ENCODE measurements around the gene TMEM101.
"Not testable (repeated sequence)": the region's sequence is repeated elsewhere in the genome, so short reads cannot be mapped to it uniquely, and the experiment has no call there.

The TMEM101 gene

DNA sequence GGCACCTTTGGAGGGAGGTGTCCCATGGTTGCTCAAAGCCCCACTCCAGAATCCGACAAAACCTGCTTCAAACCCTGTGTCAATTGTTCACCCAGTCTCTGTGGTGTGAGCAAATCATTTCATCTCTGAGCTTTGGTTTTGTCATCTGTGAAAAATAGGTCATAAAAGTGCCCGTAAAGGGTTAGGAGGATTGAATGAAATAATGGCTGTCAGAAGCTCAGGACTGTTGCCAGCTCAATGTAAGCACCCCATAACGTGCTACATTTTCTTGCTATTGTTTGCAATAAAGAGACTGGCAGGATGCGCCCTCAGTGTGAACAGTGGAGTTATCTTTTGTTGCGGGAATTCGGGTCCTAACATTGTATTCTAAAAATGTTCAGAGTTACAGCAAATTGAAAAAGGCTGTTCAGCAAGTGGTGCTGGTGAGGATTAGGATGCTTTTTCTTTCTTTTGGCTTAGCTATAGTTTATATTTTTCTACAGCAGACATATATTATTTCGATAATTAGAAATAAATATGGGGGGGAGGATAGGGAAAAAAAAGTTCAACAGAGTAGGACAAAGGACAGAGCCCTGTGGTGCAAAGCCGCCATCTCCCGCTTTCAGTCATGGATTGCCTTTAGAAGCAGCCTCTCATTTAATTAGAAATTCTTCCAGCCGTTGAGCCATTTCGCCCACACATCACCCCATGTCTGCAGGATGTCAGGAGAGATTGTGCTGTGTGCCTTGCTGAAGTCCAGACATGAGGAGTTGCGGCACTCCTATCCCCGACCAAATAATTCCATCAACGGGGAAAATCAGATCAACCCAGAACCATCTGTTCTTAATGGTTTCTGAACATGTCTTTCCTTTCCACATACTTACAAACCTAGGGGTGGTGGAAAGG lies 40.1 kb downstream of the TMEM101 start:
- DNase-seq (ENCODE audit: low spot score): no peak

GRCh38 chr17:43972444-43973212 lies 42.1 kb downstream of the TMEM101 start:
- DNase-seq (ENCODE audit: low spot score): not testable (repeated sequence)

DNA sequence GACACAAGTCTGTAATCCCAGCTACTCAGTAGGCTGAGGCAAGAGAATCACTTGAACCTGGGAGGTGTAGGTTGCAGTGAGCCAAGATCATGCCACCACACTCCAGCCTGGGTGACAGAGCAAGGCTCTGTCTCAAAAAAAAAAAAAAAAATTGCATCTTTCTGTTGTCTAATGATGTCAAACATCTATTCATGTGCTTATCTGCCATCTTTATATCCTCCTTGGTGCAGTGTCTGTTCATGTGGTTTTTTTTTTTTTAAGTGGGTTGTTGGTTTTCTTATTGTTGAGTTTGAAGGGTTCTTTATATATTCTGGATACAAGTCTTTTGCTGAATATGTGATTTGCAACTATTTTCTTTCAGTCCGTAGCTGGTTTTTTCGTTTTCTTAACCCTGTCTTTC lies 43.3 kb downstream of the TMEM101 start:
- not testable (repeated sequence) for DNase-seq (ENCODE audit: low spot score)

- no peak for DNase-seq (ENCODE audit: low spot score)
Measured at GRCh38 chr17:43970366-43970765, 44.4 kb downstream of the TMEM101 start.

GRCh38 chr17:43967251-43967875 lies 47.4 kb downstream of the TMEM101 start:
- no peak for DNase-seq (ENCODE audit: low spot score)

GRCh38 chr17:43966276-43966675 lies 48.5 kb downstream of the TMEM101 start:
- no peak for DNase-seq (ENCODE audit: low spot score)

- no peak for DNase-seq (ENCODE audit: low spot score)
Measured at GRCh38 chr17:43962479-43962878, 52.3 kb downstream of the TMEM101 start.

GRCh38 chr17:43961954-43962353 lies 52.8 kb downstream of the TMEM101 start:
- DNase-seq (ENCODE audit: low spot score): no peak

DNA sequence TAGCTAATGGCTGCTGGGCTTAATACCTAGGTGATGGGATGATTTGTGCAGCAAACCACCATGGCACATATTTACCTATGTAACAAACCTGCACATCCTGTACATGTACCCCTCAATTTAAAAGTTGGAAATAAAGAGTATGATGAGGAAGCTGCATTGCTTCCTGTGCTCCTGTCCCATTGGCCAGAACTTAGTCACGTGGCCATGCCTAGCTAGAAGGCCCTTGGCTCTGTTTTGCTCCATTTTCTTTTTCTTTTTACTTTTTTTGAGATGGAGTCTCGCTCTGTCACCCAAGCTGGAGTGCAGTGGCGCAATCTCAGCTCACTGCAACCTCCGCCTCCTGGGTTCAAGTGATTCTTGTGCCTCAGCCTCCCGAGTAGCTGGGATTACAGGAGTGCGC lies 53.5 kb downstream of the TMEM101 start:
- DNase-seq (ENCODE audit: low spot score): not testable (repeated sequence)

Measured in hematopoietic multipotent progenitor cell treated with erythropoietin and hydrocortisone succinate and interleukin-3 and kit ligand, for 15 days (in vitro differentiated cells).